GM18951 (cell line): ENCODE data around the gene RGS19.

ENCODE experiments used
- POLR2A ChIP-seq: IDR thresholded peaks from 4 replicates; pipeline ENCODE4 v1.6.1; 2011; ENCODE audit warnings: mild to moderate bottlenecking; ENCODE audit not compliant: insufficient read length, insufficient read depth; ENCODE audit errors: extremely low read depth
- in situ Hi-C: fragments of 300-500 bp; cut with MboI; formaldehyde crosslinking; loops from one replicate; pipeline ENCODE4 v1.12.0; 2022; ENCODE audit warnings: low sequenced_read_pairs, mixed read lengths, inconsistent platforms; ENCODE audit not compliant: unreplicated experiment

RGS19 gene

GRCh38 chr20:64064145-64064698, 15.1 kb downstream of the RGS19 start:
- in situ Hi-C loops, result no loop called here
- no peak for TF ChIP-seq POLR2A

- in situ Hi-C loops, result no loop called here
Observed at GRCh38 chr20:64063389-64064144, 15.8 kb downstream of the RGS19 start.

GRCh38 chr20:64062596-64063388, 16.5 kb downstream of the RGS19 start, which contains the start of gene TCEA2:
Gene TCEA2 (plus strand): TSS chr20:64063198. CDS start chr20:64063313, 115 bp downstream.
- in situ Hi-C loops, result no loop called here
- TF ChIP-seq POLR2A, result peak; percentile 63

More at GRCh38 chr20:64063389-64064144, 15.8 kb downstream of the RGS19 start:
- TF ChIP-seq POLR2A, result no peak

- in situ Hi-C loops, result no loop called here
- no peak for TF ChIP-seq POLR2A
Observed at GRCh38 chr20:64062276-64062595, 17.1 kb downstream of the RGS19 start.

- no peak for TF ChIP-seq POLR2A
- in situ Hi-C loops, result no loop called here
Observed at GRCh38 chr20:64058536-64058935, 20.8 kb downstream of the RGS19 start.

GRCh38 chr20:64057628-64058498, 21.5 kb downstream of the RGS19 start:
- in situ Hi-C loops, result no loop called here
- no peak for TF ChIP-seq POLR2A

- no peak for TF ChIP-seq POLR2A
- in situ Hi-C loops, result no loop called here
Observed at GRCh38 chr20:64056889-64057627, 22.3 kb downstream of the RGS19 start.

- TF ChIP-seq POLR2A, result no peak
- in situ Hi-C loops, result no loop called here
Observed at GRCh38 chr20:64056639-64056888, 22.8 kb downstream of the RGS19 start.

- in situ Hi-C loops, result no loop called here
- no peak for TF ChIP-seq POLR2A
Observed at GRCh38 chr20:64055893-64056638, 23.3 kb downstream of the RGS19 start.

- in situ Hi-C loops, result no loop called here
- no peak for TF ChIP-seq POLR2A
Observed at GRCh38 chr20:64055396-64055892, 23.9 kb downstream of the RGS19 start.

GRCh38 chr20:64053841-64054661, 25.3 kb downstream of the RGS19 start:
- in situ Hi-C loops, result no loop called here
- no peak for TF ChIP-seq POLR2A
